SK-N-SH treated with all-trans-retinoic acid at 6 μM for 48 hours (cell line): ENCODE data around the gene OR52W1.

Source experiments
- ATAC-seq: fragments of 200-7000 bp; cut with Tn5 transposase; 3 replicates; pipeline ENCODE4 v1.9.1; 2020; ENCODE audit warnings: mild to moderate bottlenecking, moderate library complexity
- ARNTL ChIP-seq: fragments of 450-650 bp; formaldehyde crosslinking; IDR thresholded peaks from 2 replicates; pipeline ENCODE4 v1.5.0; 2020; ENCODE audit warnings: low read depth, mild to moderate bottlenecking, moderate library complexity, borderline replicate concordance
- BACH2 ChIP-seq: fragments of 250-450 bp; sonication (Bioruptor Pico); IDR thresholded peaks from 2 replicates; pipeline ENCODE4 v1.9.0; 2021; ENCODE audit warnings: mild to moderate bottlenecking, borderline replicate concordance
- GLIS3 ChIP-seq: fragments of 250-450 bp; sonication (Bioruptor Pico); IDR thresholded peaks from 2 replicates; pipeline ENCODE4 v1.5.0; 2020; ENCODE audit warnings: mild to moderate bottlenecking, moderate library complexity
- ISL1 ChIP-seq: fragments of 250-450 bp; sonication (Bioruptor Pico); IDR thresholded peaks from 2 replicates; pipeline ENCODE4 v2.1.2; 2022; ENCODE audit warnings: mild to moderate bottlenecking, moderate library complexity
- OSR1 ChIP-seq: fragments of 250-450 bp; sonication (Bioruptor Pico); IDR thresholded peaks from 2 replicates; pipeline ENCODE4 v1.8.0; 2022; ENCODE audit warnings: moderate library complexity, mild to moderate bottlenecking, inconsistent platforms
- PPARA ChIP-seq: fragments of 250-450 bp; sonication (Bioruptor Pico); IDR thresholded peaks from 2 replicates; pipeline ENCODE4 v1.5.0; 2020; ENCODE audit warnings: mild to moderate bottlenecking, borderline replicate concordance
- TOX ChIP-seq: fragments of 250-450 bp; sonication (Bioruptor Pico); IDR thresholded peaks from 2 replicates; pipeline ENCODE4 v1.8.0; 2021; ENCODE audit warnings: mild to moderate bottlenecking, moderate library complexity, borderline replicate concordance
- ZFP3 ChIP-seq: fragments of 250-450 bp; sonication (Bioruptor Pico); IDR thresholded peaks from 2 replicates; pipeline ENCODE4 v1.5.0; 2020; ENCODE audit warnings: mild to moderate bottlenecking, moderate library complexity
- ZFP30 ChIP-seq: fragments of 450-650 bp; formaldehyde crosslinking; IDR thresholded peaks from 2 replicates; pipeline ENCODE4 v1.5.0; 2022; ENCODE audit warnings: mild to moderate bottlenecking, moderate library complexity
- ZNF565 ChIP-seq: fragments of 450-650 bp; formaldehyde crosslinking; conservative IDR thresholded peaks from 2 replicates; pipeline ENCODE4 v1.5.0; 2020; ENCODE audit warnings: low read depth, mild to moderate bottlenecking, moderate library complexity
- ZNF70 ChIP-seq: fragments of 450-650 bp; formaldehyde crosslinking; IDR thresholded peaks from 2 replicates; pipeline ENCODE4 v1.5.0; 2020; ENCODE audit warnings: mild to moderate bottlenecking, moderate library complexity
- ZNF8 ChIP-seq: fragments of 450-650 bp; formaldehyde crosslinking; IDR thresholded peaks from 2 replicates; pipeline ENCODE4 v1.5.0; 2020; ENCODE audit warnings: mild to moderate bottlenecking, moderate library complexity
- TF ChIP-seq, protein P1 (sequence below): fragments of 250-450 bp; sonication (Bioruptor Pico); IDR thresholded peaks from 2 replicates; pipeline ENCODE4 v1.5.1; 2021; ENCODE audit warnings: mild to moderate bottlenecking, moderate library complexity
- TF ChIP-seq, protein P2 (sequence below): fragments of 250-450 bp; sonication (Bioruptor Pico); IDR thresholded peaks from 2 replicates; pipeline ENCODE4 v1.8.0; 2021; ENCODE audit warnings: low read depth, mild to moderate bottlenecking, moderate library complexity, borderline replicate concordance
- TF ChIP-seq, protein P3 (sequence below): fragments of 250-450 bp; sonication (Bioruptor Pico); IDR thresholded peaks from 2 replicates; pipeline ENCODE4 v1.8.0; 2020; ENCODE audit warnings: mild to moderate bottlenecking, moderate library complexity, borderline replicate concordance
- TF ChIP-seq, protein P4 (sequence below): fragments of 250-450 bp; sonication (Bioruptor Pico); IDR thresholded peaks from 2 replicates; pipeline ENCODE4 v1.5.1; 2020; ENCODE audit warnings: low read depth, mild to moderate bottlenecking, moderate library complexity
- TF ChIP-seq, protein P5 (sequence below): fragments of 250-450 bp; sonication (Bioruptor Pico); IDR thresholded peaks from 2 replicates; pipeline ENCODE4 v1.5.0; 2020; ENCODE audit warnings: mild to moderate bottlenecking, moderate library complexity

OR52W1 gene

DNA sequence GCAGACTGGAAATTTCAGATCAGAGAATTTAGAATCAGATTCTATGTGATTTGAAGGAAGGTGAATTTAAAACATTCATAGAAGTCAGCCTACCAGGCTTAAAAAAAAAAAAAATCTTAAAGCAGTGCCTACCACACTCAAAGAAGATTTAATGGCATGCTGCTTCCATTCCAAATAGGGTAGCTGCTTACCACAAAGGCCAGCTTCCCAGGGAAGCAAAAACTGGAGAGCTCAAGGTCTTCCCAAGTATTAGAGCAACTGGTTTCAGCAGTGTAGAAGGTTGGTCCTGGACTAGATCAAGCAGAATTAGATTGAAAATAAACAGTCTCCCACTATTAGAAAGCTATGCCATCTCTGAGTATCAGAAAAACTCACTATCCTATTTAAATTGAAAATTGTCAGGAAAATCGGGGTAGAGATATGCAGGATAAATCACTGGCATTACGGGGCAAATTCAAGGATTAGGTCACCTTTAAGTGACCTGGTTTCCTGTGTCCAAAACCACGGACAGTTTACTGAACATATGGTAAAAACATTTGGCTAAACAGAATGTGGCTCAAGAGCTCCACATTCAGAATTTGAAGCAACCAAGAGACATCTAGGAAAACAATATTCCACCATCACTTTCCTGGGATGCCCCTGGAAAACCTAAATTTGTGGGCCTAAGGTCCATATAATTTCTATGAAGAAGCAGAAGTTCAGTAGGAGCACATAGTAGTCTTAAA lies 7.6 kb downstream of the OR52W1 start:
- TF ChIP-seq ZNF565: no peak
- TF ChIP-seq, protein P1, sequence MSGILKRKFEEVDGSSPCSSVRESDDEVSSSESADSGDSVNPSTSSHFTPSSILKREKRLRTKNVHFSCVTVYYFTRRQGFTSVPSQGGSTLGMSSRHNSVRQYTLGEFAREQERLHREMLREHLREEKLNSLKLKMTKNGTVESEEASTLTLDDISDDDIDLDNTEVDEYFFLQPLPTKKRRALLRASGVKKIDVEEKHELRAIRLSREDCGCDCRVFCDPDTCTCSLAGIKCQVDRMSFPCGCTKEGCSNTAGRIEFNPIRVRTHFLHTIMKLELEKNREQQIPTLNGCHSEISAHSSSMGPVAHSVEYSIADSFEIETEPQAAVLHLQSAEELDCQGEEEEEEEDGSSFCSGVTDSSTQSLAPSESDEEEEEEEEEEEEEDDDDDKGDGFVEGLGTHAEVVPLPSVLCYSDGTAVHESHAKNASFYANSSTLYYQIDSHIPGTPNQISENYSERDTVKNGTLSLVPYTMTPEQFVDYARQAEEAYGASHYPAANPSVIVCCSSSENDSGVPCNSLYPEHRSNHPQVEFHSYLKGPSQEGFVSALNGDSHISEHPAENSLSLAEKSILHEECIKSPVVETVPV (CRISPR knock-in tag): no peak
- TF ChIP-seq, protein P2, sequence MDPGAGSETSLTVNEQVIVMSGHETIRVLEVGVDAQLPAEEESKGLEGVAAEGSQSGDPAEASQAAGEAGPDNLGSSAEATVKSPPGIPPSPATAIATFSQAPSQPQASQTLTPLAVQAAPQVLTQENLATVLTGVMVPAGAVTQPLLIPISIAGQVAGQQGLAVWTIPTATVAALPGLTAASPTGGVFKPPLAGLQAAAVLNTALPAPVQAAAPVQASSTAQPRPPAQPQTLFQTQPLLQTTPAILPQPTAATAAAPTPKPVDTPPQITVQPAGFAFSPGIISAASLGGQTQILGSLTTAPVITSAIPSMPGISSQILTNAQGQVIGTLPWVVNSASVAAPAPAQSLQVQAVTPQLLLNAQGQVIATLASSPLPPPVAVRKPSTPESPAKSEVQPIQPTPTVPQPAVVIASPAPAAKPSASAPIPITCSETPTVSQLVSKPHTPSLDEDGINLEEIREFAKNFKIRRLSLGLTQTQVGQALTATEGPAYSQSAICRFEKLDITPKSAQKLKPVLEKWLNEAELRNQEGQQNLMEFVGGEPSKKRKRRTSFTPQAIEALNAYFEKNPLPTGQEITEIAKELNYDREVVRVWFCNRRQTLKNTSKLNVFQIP: no peak
- TF ChIP-seq GLIS3 (CRISPR knock-in tag): no peak
- no peak for ATAC-seq

DNA sequence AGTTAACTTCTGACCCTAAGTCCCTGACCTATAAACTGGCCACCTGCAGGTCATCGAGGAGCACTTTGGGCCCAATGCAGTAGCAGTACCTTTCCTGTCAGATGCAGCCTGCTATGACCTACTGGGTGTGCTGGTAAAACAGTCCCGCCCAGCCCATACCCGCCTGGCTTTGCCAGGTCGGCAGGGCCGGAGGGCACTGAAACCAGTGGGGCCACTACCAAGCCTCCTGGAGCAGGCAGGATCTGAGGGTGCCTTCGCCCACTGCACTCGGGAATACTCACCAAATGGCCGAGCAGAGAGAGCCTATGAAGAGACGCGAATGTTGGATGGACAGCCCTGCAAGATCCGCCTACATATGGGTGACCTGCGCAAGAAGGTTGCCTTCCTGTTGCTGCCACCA lies 10.8 kb downstream of the OR52W1 start:
- ATAC-seq: no peak
- TF ChIP-seq, protein P2: no peak
- TF ChIP-seq, protein P3, sequence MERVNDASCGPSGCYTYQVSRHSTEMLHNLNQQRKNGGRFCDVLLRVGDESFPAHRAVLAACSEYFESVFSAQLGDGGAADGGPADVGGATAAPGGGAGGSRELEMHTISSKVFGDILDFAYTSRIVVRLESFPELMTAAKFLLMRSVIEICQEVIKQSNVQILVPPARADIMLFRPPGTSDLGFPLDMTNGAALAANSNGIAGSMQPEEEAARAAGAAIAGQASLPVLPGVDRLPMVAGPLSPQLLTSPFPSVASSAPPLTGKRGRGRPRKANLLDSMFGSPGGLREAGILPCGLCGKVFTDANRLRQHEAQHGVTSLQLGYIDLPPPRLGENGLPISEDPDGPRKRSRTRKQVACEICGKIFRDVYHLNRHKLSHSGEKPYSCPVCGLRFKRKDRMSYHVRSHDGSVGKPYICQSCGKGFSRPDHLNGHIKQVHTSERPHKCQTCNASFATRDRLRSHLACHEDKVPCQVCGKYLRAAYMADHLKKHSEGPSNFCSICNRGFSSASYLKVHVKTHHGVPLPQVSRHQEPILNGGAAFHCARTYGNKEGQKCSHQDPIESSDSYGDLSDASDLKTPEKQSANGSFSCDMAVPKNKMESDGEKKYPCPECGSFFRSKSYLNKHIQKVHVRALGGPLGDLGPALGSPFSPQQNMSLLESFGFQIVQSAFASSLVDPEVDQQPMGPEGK (CRISPR knock-in tag): no peak
- no peak for TF ChIP-seq ZFP30
- TF ChIP-seq ZNF8 (CRISPR knock-in tag): no peak
- no peak for TF ChIP-seq GLIS3 (CRISPR knock-in tag)
- TF ChIP-seq, all 23 proteins: peak for 0

DNA sequence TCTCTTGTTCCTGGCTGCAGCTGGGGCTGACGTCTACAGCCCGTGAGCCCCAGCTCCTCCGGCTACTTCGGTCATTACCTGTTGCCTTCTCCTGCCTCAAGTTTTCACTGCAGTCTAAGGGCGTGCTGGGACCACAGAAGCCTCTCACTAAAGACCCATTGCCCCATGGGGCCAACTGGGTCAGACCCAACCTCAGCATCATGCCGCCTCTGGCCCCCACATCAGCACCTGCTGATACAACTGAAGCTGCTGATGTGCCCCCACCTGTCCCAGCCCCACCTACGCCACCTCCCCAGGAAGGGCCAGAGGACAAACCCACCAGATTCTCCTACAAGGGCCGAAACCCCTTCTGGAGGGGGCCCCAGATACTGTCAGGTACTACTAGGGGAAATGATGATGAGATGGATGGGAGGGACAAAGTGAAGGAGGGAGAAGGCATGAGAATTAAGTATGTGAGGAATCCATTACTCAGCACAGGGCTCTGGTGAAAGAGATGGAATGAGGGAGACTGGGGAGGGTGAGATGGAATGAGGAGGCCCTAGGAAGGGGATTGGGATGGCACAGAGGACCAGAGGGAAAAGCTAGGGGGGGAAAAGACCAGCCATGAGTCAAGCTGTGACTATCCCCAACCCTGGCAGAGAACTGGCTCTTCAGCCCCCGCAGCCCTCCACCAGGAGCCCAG lies 11.4 kb downstream of the OR52W1 start:
- no peak for TF ChIP-seq OSR1 (CRISPR knock-in tag)
- no peak for TF ChIP-seq ARNTL (CRISPR knock-in tag)
- TF ChIP-seq, protein P2: no peak
- no peak for TF ChIP-seq ZFP3 (CRISPR knock-in tag)
- TF ChIP-seq TOX: no peak
- TF ChIP-seq ZNF70 (CRISPR knock-in tag): no peak
- TF ChIP-seq ZNF565: no peak
- no peak for TF ChIP-seq GLIS3 (CRISPR knock-in tag)
- TF ChIP-seq ZFP30: no peak
- TF ChIP-seq BACH2 (CRISPR knock-in tag): no peak
- TF ChIP-seq, protein P4, sequence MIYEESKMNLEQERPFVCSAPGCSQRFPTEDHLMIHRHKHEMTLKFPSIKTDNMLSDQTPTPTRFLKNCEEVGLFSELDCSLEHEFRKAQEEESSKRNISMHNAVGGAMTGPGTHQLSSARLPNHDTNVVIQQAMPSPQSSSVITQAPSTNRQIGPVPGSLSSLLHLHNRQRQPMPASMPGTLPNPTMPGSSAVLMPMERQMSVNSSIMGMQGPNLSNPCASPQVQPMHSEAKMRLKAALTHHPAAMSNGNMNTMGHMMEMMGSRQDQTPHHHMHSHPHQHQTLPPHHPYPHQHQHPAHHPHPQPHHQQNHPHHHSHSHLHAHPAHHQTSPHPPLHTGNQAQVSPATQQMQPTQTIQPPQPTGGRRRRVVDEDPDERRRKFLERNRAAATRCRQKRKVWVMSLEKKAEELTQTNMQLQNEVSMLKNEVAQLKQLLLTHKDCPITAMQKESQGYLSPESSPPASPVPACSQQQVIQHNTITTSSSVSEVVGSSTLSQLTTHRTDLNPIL: no peak
- no peak for TF ChIP-seq ISL1 (CRISPR knock-in tag)
- TF ChIP-seq, protein P5, sequence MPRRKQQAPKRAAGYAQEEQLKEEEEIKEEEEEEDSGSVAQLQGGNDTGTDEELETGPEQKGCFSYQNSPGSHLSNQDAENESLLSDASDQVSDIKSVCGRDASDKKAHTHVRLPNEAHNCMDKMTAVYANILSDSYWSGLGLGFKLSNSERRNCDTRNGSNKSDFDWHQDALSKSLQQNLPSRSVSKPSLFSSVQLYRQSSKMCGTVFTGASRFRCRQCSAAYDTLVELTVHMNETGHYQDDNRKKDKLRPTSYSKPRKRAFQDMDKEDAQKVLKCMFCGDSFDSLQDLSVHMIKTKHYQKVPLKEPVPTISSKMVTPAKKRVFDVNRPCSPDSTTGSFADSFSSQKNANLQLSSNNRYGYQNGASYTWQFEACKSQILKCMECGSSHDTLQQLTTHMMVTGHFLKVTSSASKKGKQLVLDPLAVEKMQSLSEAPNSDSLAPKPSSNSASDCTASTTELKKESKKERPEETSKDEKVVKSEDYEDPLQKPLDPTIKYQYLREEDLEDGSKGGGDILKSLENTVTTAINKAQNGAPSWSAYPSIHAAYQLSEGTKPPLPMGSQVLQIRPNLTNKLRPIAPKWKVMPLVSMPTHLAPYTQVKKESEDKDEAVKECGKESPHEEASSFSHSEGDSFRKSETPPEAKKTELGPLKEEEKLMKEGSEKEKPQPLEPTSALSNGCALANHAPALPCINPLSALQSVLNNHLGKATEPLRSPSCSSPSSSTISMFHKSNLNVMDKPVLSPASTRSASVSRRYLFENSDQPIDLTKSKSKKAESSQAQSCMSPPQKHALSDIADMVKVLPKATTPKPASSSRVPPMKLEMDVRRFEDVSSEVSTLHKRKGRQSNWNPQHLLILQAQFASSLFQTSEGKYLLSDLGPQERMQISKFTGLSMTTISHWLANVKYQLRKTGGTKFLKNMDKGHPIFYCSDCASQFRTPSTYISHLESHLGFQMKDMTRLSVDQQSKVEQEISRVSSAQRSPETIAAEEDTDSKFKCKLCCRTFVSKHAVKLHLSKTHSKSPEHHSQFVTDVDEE: no peak
- TF ChIP-seq ZNF8 (CRISPR knock-in tag): no peak
- TF ChIP-seq PPARA (CRISPR knock-in tag): no peak
- TF ChIP-seq, protein P3 (CRISPR knock-in tag): no peak
- TF ChIP-seq, protein P1 (CRISPR knock-in tag): no peak
- ATAC-seq: no peak
